GM12891 (cell line): Measurements from ENCODE around the gene SFXN3.

ENCODE experiments used
- DNase-seq: peaks from one replicate; pipeline ENCODE4 v3.0.0; 2011; ENCODE audit warnings: low spot score; ENCODE audit not compliant: insufficient read length
- FAIRE-seq: peaks from 2 replicates; lab custom pipeline; 2011; peaks lifted over from hg19 to GRCh38; lab: Jason Lieb, UNC
- PAX5 ChIP-seq: IDR thresholded peaks from 2 replicates; pipeline ENCODE4 v1.6.1; 2011; ENCODE audit warnings: low read length, moderate library complexity, mild to moderate bottlenecking; ENCODE audit not compliant: insufficient read depth, severe bottlenecking
- POLR2A ChIP-seq: IDR thresholded peaks from 2 replicates; pipeline ENCODE4 v1.6.1; 2011; ENCODE audit warnings: low read depth, low read length, control low read depth
- POLR2AphosphoS5 ChIP-seq: IDR thresholded peaks from 2 replicates; pipeline ENCODE4 v1.6.1; 2011; ENCODE audit warnings: low read depth, low read length, control low read depth
- POU2F2 ChIP-seq: IDR thresholded peaks from 2 replicates; pipeline ENCODE4 v1.6.1; 2011; ENCODE audit warnings: low read depth, mild to moderate bottlenecking, control low read depth, low read length, moderate library complexity
- SPI1 ChIP-seq: IDR thresholded peaks from 2 replicates; pipeline ENCODE4 v1.6.1; 2011; ENCODE audit warnings: low read depth, low read length, control low read depth
- TAF1 ChIP-seq: IDR thresholded peaks from 2 replicates; pipeline ENCODE4 v1.6.1; 2011; ENCODE audit warnings: low read depth, low read length, control low read depth

SFXN3 gene

GRCh38 chr10:101007915-101008822 lies 22.9 kb upstream of the SFXN3 start:
- FAIRE-seq (no peak), DNase-seq (no peak)
- TF ChIP-seq POLR2A: no peak
- TF ChIP-seq POLR2AphosphoS5: no peak
- no peak for TF ChIP-seq POU2F2
- TF ChIP-seq TAF1: no peak
- TF ChIP-seq SPI1: no peak
- TF ChIP-seq PAX5: no peak

GRCh38 chr10:101008823-101009423 lies 22.1 kb upstream of the SFXN3 start:
- no peak for DNase-seq
- no peak for FAIRE-seq
- TF ChIP-seq TAF1 (no peak), POU2F2 (no peak), PAX5 (no peak), POLR2AphosphoS5 (no peak), SPI1 (no peak), POLR2A (no peak)

- DNase-seq (no peak), FAIRE-seq (no peak)
- TF ChIP-seq PAX5: no peak
- no peak for TF ChIP-seq POLR2AphosphoS5
- no peak for TF ChIP-seq SPI1
- no peak for TF ChIP-seq POU2F2
- TF ChIP-seq POLR2A: no peak
- TF ChIP-seq TAF1: no peak
Measured at GRCh38 chr10:101010329-101010728, 20.7 kb upstream of the SFXN3 start.

GRCh38 chr10:101011517-101012423 lies 19.3 kb upstream of the SFXN3 start:
- no peak for FAIRE-seq
- DNase-seq: no peak
- TF ChIP-seq PAX5: no peak
- TF ChIP-seq SPI1: no peak
- no peak for TF ChIP-seq POU2F2

GRCh38 chr10:101012525-101013364 lies 18.3 kb upstream of the SFXN3 start:
- DNase-seq (no peak), FAIRE-seq (peak; percentile 99)
- TF ChIP-seq SPI1 (no peak), PAX5 (no peak), TAF1 (no peak), POU2F2 (0 out of 2 replicates have a peak, but pooled peaks have one; percentile 13), POLR2AphosphoS5 (no peak), POLR2A (no peak)

- TF ChIP-seq TAF1 (no peak), PAX5 (no peak), SPI1 (no peak), POLR2AphosphoS5 (no peak), POU2F2 (no peak), POLR2A (no peak)
- no peak for FAIRE-seq
- DNase-seq: no peak
Measured at GRCh38 chr10:101013365-101013825, 17.6 kb upstream of the SFXN3 start.

GRCh38 chr10:101014230-101014884 lies 16.7 kb upstream of the SFXN3 start:
- peak; percentile 85 for FAIRE-seq
- TF ChIP-seq PAX5 (no peak), POLR2A (no peak), SPI1 (no peak)
- DNase-seq: no peak

- TF ChIP-seq PAX5: no peak
- no peak for TF ChIP-seq POU2F2
- no peak for TF ChIP-seq POLR2A
- no peak for TF ChIP-seq SPI1
- no peak for TF ChIP-seq POLR2AphosphoS5
- no peak for TF ChIP-seq TAF1
- FAIRE-seq (no peak), DNase-seq (no peak)
Measured at GRCh38 chr10:101014966-101015581, 16.0 kb upstream of the SFXN3 start.
